AG04449 (cell line): ENCODE results near the gene DDX25.

Experiments used
- CTCF ChIA-PET: fragments of 350-600 bp; formaldehyde crosslinking; extraction: SDS; loops from one replicate; lab custom pipeline; 2021; ENCODE audit warnings: antibody characterized with exemption; lab: Yijun Ruan, JAX
- POLR2A ChIA-PET: fragments of 400-600, 350-600 bp; formaldehyde crosslinking; extraction: SDS; loops from one replicate; lab custom pipeline; 2020; ENCODE audit warnings: antibody characterized with exemption, inconsistent platforms; lab: Yijun Ruan, JAX
- DNase-seq: peaks from one replicate; pipeline ENCODE4 v3.0.0-alpha.2; 2010; ENCODE audit warnings: low read depth, low spot score
- H3K4me3 ChIP-seq: 2 replicates; pipeline ENCODE4 v1.5.1; 2011; ENCODE audit warnings: low read depth, mild to moderate bottlenecking, control low read depth, low read length
- CTCF ChIP-seq: IDR thresholded peaks from one replicate; pipeline ENCODE4 v1.5.1; 2011; ENCODE audit warnings: mild to moderate bottlenecking, moderate library complexity, low read length, control low read depth, inconsistent platforms; ENCODE audit not compliant: insufficient read depth; ENCODE audit errors: missing control alignments

Gene DDX25

GRCh38 chr11:125931116-125931515 lies 26.8 kb downstream of the DDX25 start:
- no peak for TF ChIP-seq CTCF
- no peak overlapping the region for H3K4me3 ChIP-seq
- ChIA-PET CTCF (interaction anchor here (1.7 to 12.7 kb wide), 3 partner anchors 8 to 260 kb away, joined by 7 to 293 read pairs (median 49); no protein-coding TSS in a partner anchor), POLR2A (no interaction called here)
- no peak for DNase-seq

- no peak for DNase-seq
- POLR2A ChIA-PET, result no interaction called here
- no peak for TF ChIP-seq CTCF
- H3K4me3 ChIP-seq, result no peak overlapping the region
- CTCF ChIA-PET, result interaction anchor here (1.7 to 12.7 kb wide), 3 partner anchors 9 to 260 kb away, joined by 7 to 293 read pairs (median 49); no protein-coding TSS in a partner anchor
Observed at GRCh38 chr11:125931668-125932067, 27.4 kb downstream of the DDX25 start.

- H3K4me3 ChIP-seq, result no peak overlapping the region
- no peak for DNase-seq
- TF ChIP-seq CTCF, result no peak
- ChIA-PET CTCF (interaction anchor here (1.7 to 12.7 kb wide), 3 partner anchors 8 to 259 kb away, joined by 7 to 293 read pairs (median 49); no protein-coding TSS in a partner anchor), POLR2A (no interaction called here)
Observed at GRCh38 chr11:125932301-125932700, 28.0 kb downstream of the DDX25 start.

GRCh38 chr11:125933030-125933813 lies 28.9 kb downstream of the DDX25 start:
- no peak for TF ChIP-seq CTCF
- no peak for DNase-seq
- ChIA-PET POLR2A (no interaction called here), CTCF (interaction anchor here (6.6 to 12.7 kb wide), 2 partner anchors 7 to 258 kb away, joined by 49 to 293 read pairs; no protein-coding TSS in a partner anchor)
- H3K4me3 ChIP-seq, result no peak overlapping the region

- H3K4me3 ChIP-seq, result no peak overlapping the region
- no peak for DNase-seq
- ChIA-PET CTCF (interaction anchor here (2.7 kb wide), 1 partner anchor 260 kb away, joined by 10 read pairs; no protein-coding TSS in a partner anchor), POLR2A (no interaction called here)
- no peak for TF ChIP-seq CTCF
Observed at GRCh38 chr11:125934473-125934872, 30.2 kb downstream of the DDX25 start.

GRCh38 chr11:125935056-125935455 lies 30.7 kb downstream of the DDX25 start:
- no peak for DNase-seq
- ChIA-PET CTCF (interaction anchor here (2.7 kb wide), 1 partner anchor 259 kb away, joined by 10 read pairs; no protein-coding TSS in a partner anchor), POLR2A (no interaction called here)
- H3K4me3 ChIP-seq, result no peak overlapping the region
- no peak for TF ChIP-seq CTCF
